Epithelial cell of proximal tubule (primary cell): ENCODE measurements around the gene NEK10. TPM values are rescaled to one million over a fixed set of nuclear protein-coding genes. Genes with fewer than 3 reads are reported as not detected.
A peak's percentile ranks its signal among the peaks of the same experiment; 100 is the strongest.
"Not testable (repeated sequence)": the region's sequence is repeated elsewhere in the genome, so short reads cannot be mapped to it uniquely, and the experiment has no call there.

Experiments used
- DNase-seq: peaks from one replicate; pipeline ENCODE4 v3.0.0-alpha.2; 2011; ENCODE audit warnings: low read depth
- H3K4me3 ChIP-seq: 2 replicates; pipeline ENCODE4 v1.5.1; 2011; ENCODE audit warnings: low read depth, mild to moderate bottlenecking, low read length
- total RNA-seq: library from RNA; depleted of rRNA; stranded (reverse); fragments of >200 nt; gene quantifications from 2 replicates; pipeline ENCODE4 v1.2.3, GENCODE V29; 2015
- TF ChIP-seq, protein P1 (sequence below): conservative IDR thresholded peaks from 2 replicates; pipeline ENCODE4 v1.5.1; 2012; ENCODE audit warnings: low read depth, mild to moderate bottlenecking, low read length

Gene NEK10
- total RNA-seq, 1 donor from 2014 or later = 0.06 TPM

DNA sequence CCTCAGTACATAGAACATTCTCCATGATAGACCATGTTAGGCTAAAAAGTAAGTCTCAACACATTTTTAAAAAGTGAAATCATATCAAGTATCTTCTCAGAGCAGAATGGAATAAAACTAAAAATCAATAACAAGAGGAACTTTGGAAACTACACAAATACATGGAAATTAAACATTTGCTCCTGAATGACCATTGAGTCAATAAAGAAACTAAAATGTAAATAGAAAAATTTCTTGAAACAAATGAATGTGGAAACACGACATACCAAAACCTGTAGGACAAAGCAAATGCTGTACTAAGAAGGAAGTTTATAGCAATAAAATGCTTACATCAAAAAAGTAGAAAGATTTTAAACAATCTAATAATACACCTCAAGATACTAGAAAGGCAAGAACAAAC lies 33.6 kb downstream of the NEK10 start:
- no peak for DNase-seq
- H3K4me3 ChIP-seq = no peak overlapping the region
- TF ChIP-seq, protein P1, sequence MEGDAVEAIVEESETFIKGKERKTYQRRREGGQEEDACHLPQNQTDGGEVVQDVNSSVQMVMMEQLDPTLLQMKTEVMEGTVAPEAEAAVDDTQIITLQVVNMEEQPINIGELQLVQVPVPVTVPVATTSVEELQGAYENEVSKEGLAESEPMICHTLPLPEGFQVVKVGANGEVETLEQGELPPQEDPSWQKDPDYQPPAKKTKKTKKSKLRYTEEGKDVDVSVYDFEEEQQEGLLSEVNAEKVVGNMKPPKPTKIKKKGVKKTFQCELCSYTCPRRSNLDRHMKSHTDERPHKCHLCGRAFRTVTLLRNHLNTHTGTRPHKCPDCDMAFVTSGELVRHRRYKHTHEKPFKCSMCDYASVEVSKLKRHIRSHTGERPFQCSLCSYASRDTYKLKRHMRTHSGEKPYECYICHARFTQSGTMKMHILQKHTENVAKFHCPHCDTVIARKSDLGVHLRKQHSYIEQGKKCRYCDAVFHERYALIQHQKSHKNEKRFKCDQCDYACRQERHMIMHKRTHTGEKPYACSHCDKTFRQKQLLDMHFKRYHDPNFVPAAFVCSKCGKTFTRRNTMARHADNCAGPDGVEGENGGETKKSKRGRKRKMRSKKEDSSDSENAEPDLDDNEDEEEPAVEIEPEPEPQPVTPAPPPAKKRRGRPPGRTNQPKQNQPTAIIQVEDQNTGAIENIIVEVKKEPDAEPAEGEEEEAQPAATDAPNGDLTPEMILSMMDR = no peak

DNA sequence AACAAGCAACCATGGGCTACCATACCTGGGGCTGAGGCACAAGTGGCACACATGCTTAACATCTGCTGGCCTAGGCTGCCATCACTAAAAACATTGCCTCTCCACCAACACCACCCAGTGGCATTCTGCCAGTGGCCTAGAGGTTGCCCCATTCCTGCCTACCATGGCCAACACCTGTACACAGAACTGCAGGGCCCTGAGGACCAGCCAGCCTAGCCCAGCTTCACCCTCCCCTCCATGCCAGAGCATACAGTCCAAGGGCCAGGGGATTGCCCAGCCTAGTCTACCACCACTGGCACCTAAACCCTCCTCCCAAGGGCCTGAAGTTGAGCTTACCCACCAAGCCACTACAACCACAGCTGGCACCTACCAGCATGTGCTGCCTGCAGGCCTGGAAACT lies 35.3 kb downstream of the NEK10 start:
- TF ChIP-seq, protein P1 = no peak
- H3K4me3 ChIP-seq = no peak overlapping the region
- no peak for DNase-seq

DNA sequence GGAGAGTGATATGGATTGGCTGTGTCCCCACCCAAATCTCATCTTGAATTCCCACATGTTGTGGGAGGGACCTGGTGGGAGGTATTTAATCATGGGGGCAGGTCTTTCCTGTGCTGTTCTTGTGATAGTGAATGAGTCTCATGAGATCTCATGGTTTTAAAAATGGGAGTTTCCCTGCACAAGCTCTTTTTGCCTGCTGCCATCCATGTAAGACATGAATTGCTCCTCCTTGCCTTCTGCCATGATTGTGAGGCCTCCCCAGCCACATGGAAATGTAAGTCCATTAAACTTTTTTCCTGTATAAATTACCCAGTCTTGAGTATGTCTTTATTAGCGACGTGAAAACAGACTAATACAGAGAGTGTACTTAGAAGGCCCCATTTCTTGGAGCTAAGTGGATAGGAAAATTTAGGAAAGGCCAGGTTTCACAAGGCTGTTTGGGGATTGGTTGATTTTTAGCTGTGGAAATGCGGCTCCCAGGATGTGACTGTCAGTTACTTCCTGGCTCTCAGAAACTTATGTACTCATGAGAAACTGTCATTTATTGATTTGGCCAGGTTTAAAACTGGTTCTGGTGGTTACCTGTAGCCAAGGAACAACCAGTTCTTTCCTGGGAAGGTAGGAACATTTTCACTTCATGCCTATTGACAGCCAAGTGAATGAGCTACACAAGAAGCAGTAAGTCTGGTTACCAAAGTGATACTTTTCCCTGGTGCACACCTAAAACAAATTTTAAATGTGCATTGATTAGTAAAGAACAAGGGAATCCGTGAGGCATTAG lies 40.0 kb downstream of the NEK10 start:
- H3K4me3 ChIP-seq, DNase-seq: not testable (repeated sequence)

DNA sequence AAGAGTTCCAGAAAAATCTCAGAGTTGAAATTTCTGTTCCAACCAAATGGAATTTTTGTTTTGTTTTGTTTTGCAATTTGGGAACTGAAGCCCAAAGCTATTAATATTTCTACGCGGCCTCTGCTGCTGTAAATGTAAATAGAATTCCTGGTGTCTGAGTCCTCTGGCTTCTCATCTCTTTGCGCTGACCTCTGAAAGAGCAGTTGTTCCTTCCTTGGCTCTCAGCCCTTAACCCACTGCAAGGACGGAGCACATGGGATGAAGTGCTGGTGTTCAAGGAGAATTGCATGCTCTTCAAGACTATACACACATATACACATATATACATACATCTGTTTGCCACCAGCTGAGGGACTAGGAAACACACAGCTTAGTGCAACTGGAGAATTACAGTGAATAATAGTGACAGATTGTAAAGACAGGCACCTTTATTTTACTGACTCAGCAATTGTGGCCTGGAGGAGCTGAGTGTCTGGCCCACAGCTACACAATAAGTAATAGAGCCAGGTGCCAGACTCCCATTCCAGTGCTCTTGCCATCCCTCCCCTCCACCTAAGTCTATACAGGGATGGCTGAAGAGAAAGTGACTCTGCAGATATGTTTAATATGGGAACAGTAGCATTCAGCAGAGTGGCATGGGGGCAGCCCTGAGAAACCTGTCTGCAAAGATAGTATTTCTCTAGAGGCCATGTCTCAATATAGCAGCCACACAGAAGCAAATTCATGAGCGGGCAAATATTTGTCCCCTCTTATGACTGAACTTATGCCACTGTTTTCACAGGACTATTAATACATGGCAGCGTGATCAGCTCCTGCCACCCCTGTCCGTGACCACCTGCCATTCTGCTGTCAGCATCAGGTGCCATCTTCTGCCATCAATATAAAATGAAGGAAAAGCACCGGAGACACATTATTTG lies 42.3 kb downstream of the NEK10 start:
- no peak overlapping the region for H3K4me3 ChIP-seq
- TF ChIP-seq, protein P1 = no peak
- no peak for DNase-seq

DNA sequence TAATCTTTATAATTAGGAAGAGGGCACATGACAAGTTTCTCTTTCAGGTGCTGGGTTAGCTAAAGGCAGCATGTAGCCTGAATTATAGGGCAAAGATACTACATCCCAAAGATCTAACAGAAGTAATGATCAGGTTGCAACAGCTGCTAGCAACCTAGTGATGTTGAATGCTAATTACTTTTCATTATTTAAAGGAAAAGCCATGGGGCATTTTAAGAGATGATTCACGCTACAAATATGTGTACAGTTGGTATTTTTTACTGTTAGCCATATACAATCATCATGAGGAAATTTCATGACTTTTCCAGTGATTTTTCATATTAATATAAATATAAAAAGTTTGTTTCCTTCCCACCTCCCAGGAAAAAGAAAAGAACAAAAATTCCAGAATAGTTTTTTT lies 43.0 kb downstream of the NEK10 start:
- TF ChIP-seq, protein P1 = no peak
- DNase-seq = no peak
- H3K4me3 ChIP-seq = no peak overlapping the region

DNA sequence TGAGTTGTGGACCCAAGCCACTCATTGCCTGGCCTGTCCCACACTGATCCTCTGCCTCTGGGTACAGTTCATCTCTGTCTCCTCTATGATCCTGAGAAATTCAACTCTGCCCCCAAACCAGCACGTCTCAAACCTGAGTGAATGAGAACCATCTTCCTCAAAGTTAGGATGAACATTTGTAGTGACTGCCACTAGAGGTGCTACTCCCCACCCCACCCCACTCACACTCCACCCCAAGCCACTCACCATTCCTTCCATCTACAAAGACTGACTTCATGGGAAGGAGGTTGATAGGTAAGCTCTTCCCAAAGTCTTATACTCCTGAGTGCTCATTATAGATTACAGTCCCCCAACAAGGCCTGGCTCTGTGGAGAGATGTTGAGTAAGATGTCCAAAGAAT lies 43.8 kb downstream of the NEK10 start:
- no peak for DNase-seq
- TF ChIP-seq, protein P1 = peak; percentile 5
- no peak overlapping the region for H3K4me3 ChIP-seq

DNA sequence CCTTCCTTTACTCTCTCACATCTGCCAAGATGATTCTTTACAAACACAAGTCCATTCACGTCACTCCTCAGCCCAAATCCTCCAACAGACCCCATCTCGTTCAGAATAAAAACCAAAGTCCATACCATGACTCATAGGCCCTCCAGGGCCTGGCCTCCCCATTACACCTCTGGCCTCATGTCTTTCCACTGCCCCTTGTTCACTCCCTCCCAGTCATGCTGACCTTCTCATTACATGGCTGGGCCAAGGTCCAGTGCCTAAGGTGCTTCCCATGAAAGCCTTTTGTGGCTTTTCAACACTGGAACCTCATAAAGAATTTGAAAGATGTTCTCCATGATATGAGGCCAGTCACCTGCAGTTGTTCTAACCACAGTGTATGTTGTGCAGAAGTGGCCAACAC lies 44.5 kb downstream of the NEK10 start:
- H3K4me3 ChIP-seq = no peak overlapping the region
- TF ChIP-seq, protein P1 = no peak
- DNase-seq = no peak
